Upper lobe of left lung (tissue), 6 donors: ENCODE results near the gene NDN. TPM values are rescaled to one million over a fixed set of nuclear protein-coding genes. Genes with fewer than 3 reads are reported as not detected.

Experiments
- ATAC-seq, 2 donors: fragments of 200-7000 bp; cut with Tn5 transposase; one replicate each; pipeline ENCODE4 v1.9.1; 2022; ENCODE audit warnings: mild to moderate bottlenecking in 2 of 2, moderate library complexity in 2 of 2; ENCODE audit not compliant: low FRiP score in 2 of 2
- DNase-seq, 2 donors: peaks; one replicate each; pipeline ENCODE4 v3.0.0-alpha.2; 2019 to 2020
- H3K27ac ChIP-seq, 4 donors: fragments of 200-600 bp; sonication (generic); one replicate each; pipeline ENCODE4 v1.5.1; 2016 to 2019
- H3K27me3 ChIP-seq, 4 donors: fragments of 200-600 bp; sonication (generic); one replicate each; pipeline ENCODE4 v1.5.1; 2017 to 2019
- H3K36me3 ChIP-seq, 4 donors: fragments of 200-600 bp; sonication (generic); one replicate each; pipeline ENCODE4 v1.5.1; 2016 to 2019
- H3K4me1 ChIP-seq, 4 donors: fragments of 200-600 bp; sonication (generic); one replicate each; pipeline ENCODE4 v1.5.1; 2018 to 2019
- H3K4me3 ChIP-seq, 4 donors: fragments of 200-600 bp; sonication (generic); one replicate each; pipeline ENCODE4 v1.5.1; 2017 to 2019; ENCODE audit warnings: mild to moderate bottlenecking in 2 of 4, moderate library complexity in 1 of 4
- H3K9me3 ChIP-seq, 4 donors: fragments of 200-600 bp; sonication (generic); one replicate each; pipeline ENCODE4 v1.5.1; 2018 to 2019
- CTCF ChIP-seq, 6 experiments: fragments of 450-650 bp in 4 of 6; fragments of 200-600 bp in 2 of 6; sonication (generic) in 2 of 6; IDR thresholded peaks; one replicate each; pipeline ENCODE4 v1.5.1; 2016 to 2019; ENCODE audit warnings: antibody characterized with exemption in 6 of 6
- EP300 ChIP-seq, 4 donors: sonication (generic); formaldehyde crosslinking; IDR thresholded peaks; one replicate each; pipeline ENCODE4 v1.5.1; 2017; ENCODE audit warnings: antibody characterized with exemption in 4 of 4, control low read depth in 2 of 4
- POLR2A ChIP-seq, 4 donors: fragments of 450-650 bp; IDR thresholded peaks; one replicate each; pipeline ENCODE4 v1.5.1; 2016 to 2017; ENCODE audit warnings: antibody characterized with exemption in 4 of 4, mild to moderate bottlenecking in 2 of 4
- POLR2AphosphoS5 ChIP-seq, 2 donors: sonication (generic); formaldehyde crosslinking; IDR thresholded peaks; one replicate each; pipeline ENCODE4 v1.5.1; 2017; ENCODE audit warnings: antibody characterized with exemption in 2 of 2
- WGBS, 2 donors: methylation state at CpG; one replicate each; pipeline ENCODE4 v1.1.5; 2017 to 2018; 5-methylcytosine and 5-hydroxymethylcytosine counted together
- total RNA-seq, 6 donors: library from RNA; depleted of rRNA in 4 of 6; stranded (reverse); fragments of >200 nt in 4 of 6; gene quantifications; one replicate each; pipeline versions ENCODE4 v1.1.0 to v1.2.1, GENCODE V29; 2016 to 2021
- donor health status: DM: no; HTN: no; CAD: no; lungs with moderate emphysema.
- donor health status: DM: no; HTN: yes; CAD: no; lungs with severe emphysema.

NDN gene
- total RNA-seq, 6 donors from 2014 or later, result 11.5 to 44.5 (median 29.2) TPM

- 57 to 66% methylated on average over 3 of the region's 3 CpGs for WGBS, 2 donors
Observed at GRCh38 chr15:23671481-23671880, 15.6 kb downstream of the NDN start.

GRCh38 chr15:23670970-23671369, 16.1 kb downstream of the NDN start:
- Histone ChIP-seq H3K4me3 (no peak overlapping the region), H3K27me3 (no peaks in the 10 kb centered on the region), H3K9me3 (no peaks in the 10 kb centered on the region), H3K4me1 (no peaks in the 10 kb centered on the region), H3K36me3 (no peaks in the 10 kb centered on the region), H3K27ac (no peak overlapping the region)
- 83 to 91% methylated on average over 1 of the region's 1 CpG for WGBS, 2 donors
- TF ChIP-seq POLR2A (IDR thresholded peaks at IDR 0.05) (no peak), POLR2AphosphoS5 (IDR thresholded peaks at IDR 0.05) (no peak), CTCF (IDR thresholded peaks at IDR 0.05) (no peak), EP300 (IDR thresholded peaks at IDR 0.05) (no peak)
- DNase-seq (no peak), ATAC-seq (no peak)

More at GRCh38 chr15:23671481-23671880, 15.6 kb downstream of the NDN start:
- no peak for TF ChIP-seq EP300 (IDR thresholded peaks at IDR 0.05)
- no peak for TF ChIP-seq CTCF (IDR thresholded peaks at IDR 0.05)
- no peak for TF ChIP-seq POLR2A (IDR thresholded peaks at IDR 0.05)
- TF ChIP-seq POLR2AphosphoS5 (IDR thresholded peaks at IDR 0.05), result no peak
- no peaks in the 10 kb centered on the region for H3K36me3 ChIP-seq
- no peak overlapping the region for H3K4me3 ChIP-seq
- H3K9me3 ChIP-seq, result no peaks in the 10 kb centered on the region
- no peaks in the 10 kb centered on the region for H3K27me3 ChIP-seq
- no peaks in the 10 kb centered on the region for H3K4me1 ChIP-seq
- ATAC-seq (no peak), DNase-seq (no peak)
- no peak overlapping the region for H3K27ac ChIP-seq

DNA sequence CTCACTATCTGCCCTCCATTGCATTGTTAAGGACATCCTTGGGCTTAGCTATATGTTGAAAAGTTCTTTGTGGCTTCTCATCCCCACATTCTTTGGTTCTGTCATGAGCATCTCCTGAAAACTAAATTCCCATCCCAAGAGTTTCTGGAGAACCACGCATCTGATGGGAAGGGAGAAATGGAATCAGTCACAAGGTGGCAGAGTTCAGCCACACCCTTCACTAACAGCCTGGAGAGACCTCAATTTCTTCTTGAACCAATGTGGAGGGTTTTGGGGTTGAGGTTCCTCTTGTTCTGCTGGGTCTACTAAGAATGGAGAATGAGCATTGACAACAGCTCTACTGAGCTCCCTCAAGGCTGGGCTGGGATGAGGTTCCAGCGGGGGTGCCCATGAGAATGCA, 23.9 kb downstream of the NDN start:
- H3K36me3 ChIP-seq, result no peaks in the 10 kb centered on the region
- 31 to 51% methylated on average over 2 of the region's 2 CpGs for WGBS, 2 donors
- DNase-seq (no peak), ATAC-seq (no peak)
- no peaks in the 10 kb centered on the region for H3K9me3 ChIP-seq
- no peak for TF ChIP-seq EP300 (IDR thresholded peaks at IDR 0.05)
- no peak for TF ChIP-seq POLR2AphosphoS5 (IDR thresholded peaks at IDR 0.05)
- no peak for TF ChIP-seq POLR2A (IDR thresholded peaks at IDR 0.05)
- TF ChIP-seq CTCF (IDR thresholded peaks at IDR 0.05), result no peak
- H3K4me1 ChIP-seq, result no peaks in the 10 kb centered on the region
- H3K27ac ChIP-seq, result no peak overlapping the region
- H3K4me3 ChIP-seq, result no peak overlapping the region
- no peaks in the 10 kb centered on the region for H3K27me3 ChIP-seq

GRCh38 chr15:23648920-23649515, 38.1 kb downstream of the NDN start:
- H3K27me3 ChIP-seq, result peaks cover 0 to 7% (median 0%) of the 10 kb centered on the region in 4 donors
- ATAC-seq, result no peak

More at GRCh38 chr15:23648920-23649515, 38.1 kb downstream of the NDN start:
- Histone ChIP-seq H3K36me3 (no peaks in the 10 kb centered on the region), H3K4me1 (no peaks in the 10 kb centered on the region), H3K4me3 (no peak overlapping the region), H3K27ac (no peak overlapping the region), H3K9me3 (no peaks in the 10 kb centered on the region)
- DNase-seq, result no peak
- WGBS, 2 donors, result 24 to 26% methylated on average over 6 of the region's 6 CpGs
- TF ChIP-seq CTCF (IDR thresholded peaks at IDR 0.05) (peak in 4 of 6 experiments; percentile 21 to 52 (median 34)), POLR2AphosphoS5 (IDR thresholded peaks at IDR 0.05) (no peak)
